Ishikawa (cell line): Measurements from ENCODE around the gene KIAA0513.

Experiments used
- CEBPB ChIP-seq: IDR thresholded peaks from 2 replicates; pipeline ENCODE4 v1.6.1; 2012
- CREB1 ChIP-seq: IDR thresholded peaks from 2 replicates; pipeline ENCODE4 v1.6.1; 2012; ENCODE audit warnings: low read depth
- EGR1 ChIP-seq: IDR thresholded peaks from 2 replicates; pipeline ENCODE4 v1.6.1; 2012
- EP300 ChIP-seq: IDR thresholded peaks from 2 replicates; pipeline ENCODE4 v1.6.1; 2012; ENCODE audit warnings: borderline replicate concordance
- FOXM1 ChIP-seq: IDR thresholded peaks from 2 replicates; pipeline ENCODE4 v1.6.1; 2012; ENCODE audit warnings: low read depth, borderline replicate concordance
- MAX ChIP-seq: IDR thresholded peaks from 2 replicates; pipeline ENCODE4 v1.6.1; 2012
- NFIC ChIP-seq: IDR thresholded peaks from 2 replicates; pipeline ENCODE4 v1.6.1; 2012
- RAD21 ChIP-seq: IDR thresholded peaks from 2 replicates; pipeline ENCODE4 v1.6.1; 2012; ENCODE audit warnings: low read depth
- TAF1 ChIP-seq: IDR thresholded peaks from 2 replicates; pipeline ENCODE4 v1.6.1; 2012; ENCODE audit warnings: low read depth, mild to moderate bottlenecking
- TCF12 ChIP-seq: IDR thresholded peaks from 2 replicates; pipeline ENCODE4 v1.6.1; 2012; ENCODE audit warnings: low read depth
- TEAD4 ChIP-seq: IDR thresholded peaks from 2 replicates; pipeline ENCODE4 v1.6.1; 2012
- YY1 ChIP-seq: IDR thresholded peaks from 2 replicates; pipeline ENCODE4 v1.6.1; 2012; ENCODE audit warnings: low read depth
- ZBTB7A ChIP-seq: IDR thresholded peaks from 2 replicates; pipeline ENCODE4 v1.6.1; 2012; ENCODE audit warnings: low read depth
- TF ChIP-seq, protein P1 (sequence below): IDR thresholded peaks from 2 replicates; pipeline ENCODE4 v1.6.1; 2012; ENCODE audit warnings: low read depth, mild to moderate bottlenecking
- TF ChIP-seq, protein P2 (sequence below): IDR thresholded peaks from 2 replicates; pipeline ENCODE4 v1.6.1; 2012

The KIAA0513 gene

DNA sequence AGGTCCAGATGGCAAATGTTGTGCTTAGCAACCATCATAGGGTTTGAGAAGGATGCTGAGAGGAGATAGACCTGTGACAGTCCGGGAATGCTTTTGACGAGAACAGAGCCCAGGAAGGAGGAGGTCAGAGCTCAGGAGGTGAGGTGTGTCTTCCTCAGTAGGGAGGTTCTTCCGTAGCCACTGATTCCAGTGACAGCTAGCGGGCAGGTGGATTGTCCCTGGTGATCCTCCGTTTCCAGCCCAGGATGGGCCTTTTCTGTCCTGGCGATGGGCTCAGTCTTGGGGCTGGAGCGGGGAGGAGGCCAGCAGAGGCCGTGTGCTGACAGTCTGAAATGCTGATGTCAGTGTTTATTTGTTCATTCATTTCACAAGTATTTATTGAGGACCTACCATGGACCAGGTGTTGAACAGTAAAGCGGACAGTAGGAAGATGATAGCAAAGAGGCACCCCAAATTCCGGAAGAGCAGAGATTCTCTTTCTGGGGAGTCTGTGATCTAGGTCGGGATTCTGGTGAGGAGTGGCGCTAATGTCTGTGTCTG lies 38.8 kb downstream of the KIAA0513 start:
- no peak for TF ChIP-seq MAX
- no peak for TF ChIP-seq EP300
- TF ChIP-seq FOXM1: no peak
- TF ChIP-seq TAF1: no peak
- no peak for TF ChIP-seq YY1
- no peak for TF ChIP-seq TEAD4
- no peak for TF ChIP-seq CREB1
- TF ChIP-seq CEBPB: no peak
- TF ChIP-seq ZBTB7A: no peak
- TF ChIP-seq TCF12: no peak

GRCh38 chr16:85067024-85067423 lies 39.4 kb downstream of the KIAA0513 start:
- TF ChIP-seq CREB1 (no peak), EGR1 (no peak), TEAD4 (no peak), EP300 (no peak), YY1 (no peak), RAD21 (no peak), CEBPB (no peak), ZBTB7A (no peak), NFIC (no peak), MAX (no peak), FOXM1 (no peak), TCF12 (no peak), TAF1 (no peak)
- TF ChIP-seq, protein P1, sequence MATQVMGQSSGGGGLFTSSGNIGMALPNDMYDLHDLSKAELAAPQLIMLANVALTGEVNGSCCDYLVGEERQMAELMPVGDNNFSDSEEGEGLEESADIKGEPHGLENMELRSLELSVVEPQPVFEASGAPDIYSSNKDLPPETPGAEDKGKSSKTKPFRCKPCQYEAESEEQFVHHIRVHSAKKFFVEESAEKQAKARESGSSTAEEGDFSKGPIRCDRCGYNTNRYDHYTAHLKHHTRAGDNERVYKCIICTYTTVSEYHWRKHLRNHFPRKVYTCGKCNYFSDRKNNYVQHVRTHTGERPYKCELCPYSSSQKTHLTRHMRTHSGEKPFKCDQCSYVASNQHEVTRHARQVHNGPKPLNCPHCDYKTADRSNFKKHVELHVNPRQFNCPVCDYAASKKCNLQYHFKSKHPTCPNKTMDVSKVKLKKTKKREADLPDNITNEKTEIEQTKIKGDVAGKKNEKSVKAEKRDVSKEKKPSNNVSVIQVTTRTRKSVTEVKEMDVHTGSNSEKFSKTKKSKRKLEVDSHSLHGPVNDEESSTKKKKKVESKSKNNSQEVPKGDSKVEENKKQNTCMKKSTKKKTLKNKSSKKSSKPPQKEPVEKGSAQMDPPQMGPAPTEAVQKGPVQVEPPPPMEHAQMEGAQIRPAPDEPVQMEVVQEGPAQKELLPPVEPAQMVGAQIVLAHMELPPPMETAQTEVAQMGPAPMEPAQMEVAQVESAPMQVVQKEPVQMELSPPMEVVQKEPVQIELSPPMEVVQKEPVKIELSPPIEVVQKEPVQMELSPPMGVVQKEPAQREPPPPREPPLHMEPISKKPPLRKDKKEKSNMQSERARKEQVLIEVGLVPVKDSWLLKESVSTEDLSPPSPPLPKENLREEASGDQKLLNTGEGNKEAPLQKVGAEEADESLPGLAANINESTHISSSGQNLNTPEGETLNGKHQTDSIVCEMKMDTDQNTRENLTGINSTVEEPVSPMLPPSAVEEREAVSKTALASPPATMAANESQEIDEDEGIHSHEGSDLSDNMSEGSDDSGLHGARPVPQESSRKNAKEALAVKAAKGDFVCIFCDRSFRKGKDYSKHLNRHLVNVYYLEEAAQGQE: no peak
- TF ChIP-seq, protein P2, sequence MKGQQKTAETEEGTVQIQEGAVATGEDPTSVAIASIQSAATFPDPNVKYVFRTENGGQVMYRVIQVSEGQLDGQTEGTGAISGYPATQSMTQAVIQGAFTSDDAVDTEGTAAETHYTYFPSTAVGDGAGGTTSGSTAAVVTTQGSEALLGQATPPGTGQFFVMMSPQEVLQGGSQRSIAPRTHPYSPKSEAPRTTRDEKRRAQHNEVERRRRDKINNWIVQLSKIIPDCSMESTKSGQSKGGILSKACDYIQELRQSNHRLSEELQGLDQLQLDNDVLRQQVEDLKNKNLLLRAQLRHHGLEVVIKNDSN: no peak

GRCh38 chr16:85067426-85067825 lies 39.8 kb downstream of the KIAA0513 start:
- no peak for TF ChIP-seq TCF12
- TF ChIP-seq RAD21: no peak
- no peak; the same call in 1 of the 2 replicates for TF ChIP-seq FOXM1
- TF ChIP-seq, protein P2: 0 out of 2 replicates have a peak, but pooled peaks have one; percentile 19
- TF ChIP-seq TEAD4: no peak
- TF ChIP-seq TAF1: no peak
- TF ChIP-seq EGR1: no peak
- no peak for TF ChIP-seq ZBTB7A
- no peak for TF ChIP-seq EP300
- no peak for TF ChIP-seq CREB1
- no peak for TF ChIP-seq NFIC
- peak; percentile 84 for TF ChIP-seq MAX
- TF ChIP-seq, protein P1: no peak
- no peak for TF ChIP-seq YY1

- TF ChIP-seq NFIC (no peak), TEAD4 (no peak), FOXM1 (no peak), ZBTB7A (no peak), CEBPB (no peak), RAD21 (no peak), TAF1 (no peak), EGR1 (no peak), EP300 (no peak), CREB1 (no peak), YY1 (no peak), TCF12 (no peak), MAX (no peak)
- TF ChIP-seq, protein P1: no peak
- TF ChIP-seq, protein P2: no peak
Observed at GRCh38 chr16:85068746-85069145, 41.2 kb downstream of the KIAA0513 start.
